Panc1 (cell line): Measurements from ENCODE around the gene NDOR1. TPM values are rescaled to one million over a fixed set of nuclear protein-coding genes. Genes with fewer than 3 reads are reported as not detected.

Source experiments
- ATAC-seq: fragments of 200-7000 bp; cut with Tn5 transposase; 2 replicates; pipeline ENCODE4 v1.9.1; 2020; ENCODE audit warnings: mild to moderate bottlenecking, moderate library complexity
- BruUV-seq: library from RNA; stranded (reverse); fragments of 400-500 nt; replicated peaks from 2 replicates; lab custom pipeline; 2021; lab: Mats Ljungman, UMichigan
- CTCF ChIA-PET: fragments of 300-600 bp; sonication (Branson Sonifier 250); formaldehyde crosslinking; loops from one replicate; lab custom pipeline; 2022; ENCODE audit warnings: antibody characterized with exemption; lab: Charles Lee
- POLR2A ChIA-PET: fragments of 300-600 bp; sonication (Branson Sonifier 250); formaldehyde crosslinking; loops from one replicate; lab custom pipeline; 2022; ENCODE audit warnings: antibody characterized with exemption; lab: Charles Lee
- DNase-seq: peaks from one replicate; pipeline ENCODE4 v3.0.0-alpha.2; 2010; ENCODE audit warnings: low read depth, low spot score
- H3K27ac ChIP-seq: 2 replicates; pipeline ENCODE4 v1.5.1; 2011; ENCODE audit warnings: mild to moderate bottlenecking, low read length, inconsistent platforms
- H3K27me3 ChIP-seq: fragments of 200-500 bp; sonication (Bioruptor generic); 2 replicates; pipeline ENCODE4 v1.6.0; 2014; ENCODE audit warnings: low read length, inconsistent platforms; ENCODE audit not compliant: control insufficient read depth, insufficient read depth
- H3K36me3 ChIP-seq: fragments of 200-500 bp; sonication (Bioruptor generic); 2 replicates; pipeline ENCODE4 v1.5.1; 2014; ENCODE audit warnings: inconsistent platforms, mild to moderate bottlenecking, low read length, moderate library complexity; ENCODE audit not compliant: control insufficient read depth, insufficient read depth
- H3K4me1 ChIP-seq: 2 replicates; pipeline ENCODE4 v1.5.1; 2011; ENCODE audit warnings: inconsistent platforms, mild to moderate bottlenecking, low read length, moderate library complexity; ENCODE audit not compliant: control insufficient read depth, insufficient read depth
- H3K4me3 ChIP-seq, 2 experiments: 2 replicates each; pipeline ENCODE4 v1.5.1; 2011 to 2012; ENCODE audit warnings: low read depth in 2 of 2, low read length in 2 of 2, mild to moderate bottlenecking in 2 of 2, inconsistent platforms in 1 of 2, moderate library complexity in 1 of 2
- H3K9me3 ChIP-seq: fragments of 200-500 bp; sonication (Bioruptor generic); 2 replicates; pipeline ENCODE4 v1.5.1; 2014; ENCODE audit warnings: low read depth, mild to moderate bottlenecking, inconsistent platforms, low read length, moderate library complexity; ENCODE audit not compliant: control insufficient read depth, insufficient read depth
- POLR2AphosphoS5 ChIP-seq: IDR thresholded peaks from 2 replicates; pipeline ENCODE4 v1.6.1; 2012; ENCODE audit warnings: mild to moderate bottlenecking, low read depth, low read length, moderate library complexity
- SIN3A ChIP-seq: IDR thresholded peaks from 2 replicates; pipeline ENCODE4 v1.6.1; 2012; ENCODE audit warnings: low read depth, mild to moderate bottlenecking, low read length, moderate library complexity, borderline replicate concordance; ENCODE audit not compliant: insufficient read depth
- TCF7L2 ChIP-seq: IDR thresholded peaks from 2 replicates; pipeline ENCODE4 v1.6.1; 2011; ENCODE audit warnings: mild to moderate bottlenecking, low read depth, low read length, inconsistent platforms
- in situ Hi-C: cut with HindIII; loops from 2 replicates; pipeline ENCODE4 v1.10.0; 2016; ENCODE audit warnings: low sequenced_read_pairs, low pct_unique_long_range_greater_than_20kb
- intact Hi-C: fragments of 100-400 bp; cut with micrococcal nuclease; formaldehyde crosslinking; loops from one replicate; pipeline ENCODE4 v1.10.0; 2022; ENCODE audit not compliant: unreplicated experiment
- total RNA-seq: library from RNA; stranded (reverse); gene quantifications from one replicate; pipeline ENCODE4 v1.2.1, GENCODE V29; 2021; ENCODE audit not compliant: unreplicated experiment
- TF ChIP-seq, protein P1 (sequence below): fragments of 450-650 bp; IDR thresholded peaks from 2 replicates; pipeline ENCODE4 v1.5.1; 2017; ENCODE audit warnings: mild to moderate bottlenecking
- TF ChIP-seq, protein P2 (sequence below), 2 experiments: IDR thresholded peaks; 2 replicates each; pipeline ENCODE4 v1.6.1; 2011 to 2012; ENCODE audit warnings: low read depth in 2 of 2, control low read depth in 1 of 2, low read length in 1 of 2, mild to moderate bottlenecking in 1 of 2, moderate library complexity in 1 of 2; ENCODE audit not compliant: insufficient read depth in 1 of 2

Gene NDOR1
- total RNA-seq, 1 experiment from 2014 or later = 15.6 TPM

DNA sequence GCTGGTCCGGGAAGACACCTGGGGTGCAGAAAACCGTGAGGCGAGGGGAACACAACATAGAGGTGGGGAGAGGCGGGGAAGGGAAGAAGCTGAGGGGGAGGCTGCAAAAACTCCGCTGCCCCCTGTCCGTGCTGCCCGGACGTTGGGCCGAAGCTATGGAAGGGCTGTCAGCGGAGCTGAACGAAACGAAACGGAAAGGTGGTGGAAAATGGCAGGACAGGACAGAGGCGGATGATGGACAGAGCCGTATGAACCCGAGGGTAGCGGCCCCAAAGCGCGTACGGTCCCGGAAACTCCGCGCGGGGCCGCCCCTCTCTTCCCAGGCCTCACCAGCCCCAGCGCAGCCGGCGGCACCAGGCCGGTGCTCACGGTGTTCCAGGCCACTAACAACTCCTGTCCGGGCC is 17.4 kb upstream of the NDOR1 start:
- ChIA-PET CTCF (no interaction called here), POLR2A (no interaction called here)
- Histone ChIP-seq H3K4me1 (peaks cover 23% of the 10 kb centered on the region), H3K27me3 (no peaks in the 10 kb centered on the region), H3K4me3 (peak overlapping the region; percentile 88 to 89), H3K36me3 (no peaks in the 10 kb centered on the region; the same call in 1 of the 2 replicates), H3K27ac (peak overlapping the region; percentile 74), H3K9me3 (no peaks in the 10 kb centered on the region)
- intact Hi-C loops (no loop called here), in situ Hi-C loops (no loop called here)
- ATAC-seq (peak; percentile 7), DNase-seq (no peak)
- TF ChIP-seq POLR2AphosphoS5 (no peak), TCF7L2 (no peak), SIN3A (no peak)
- TF ChIP-seq, protein P1, sequence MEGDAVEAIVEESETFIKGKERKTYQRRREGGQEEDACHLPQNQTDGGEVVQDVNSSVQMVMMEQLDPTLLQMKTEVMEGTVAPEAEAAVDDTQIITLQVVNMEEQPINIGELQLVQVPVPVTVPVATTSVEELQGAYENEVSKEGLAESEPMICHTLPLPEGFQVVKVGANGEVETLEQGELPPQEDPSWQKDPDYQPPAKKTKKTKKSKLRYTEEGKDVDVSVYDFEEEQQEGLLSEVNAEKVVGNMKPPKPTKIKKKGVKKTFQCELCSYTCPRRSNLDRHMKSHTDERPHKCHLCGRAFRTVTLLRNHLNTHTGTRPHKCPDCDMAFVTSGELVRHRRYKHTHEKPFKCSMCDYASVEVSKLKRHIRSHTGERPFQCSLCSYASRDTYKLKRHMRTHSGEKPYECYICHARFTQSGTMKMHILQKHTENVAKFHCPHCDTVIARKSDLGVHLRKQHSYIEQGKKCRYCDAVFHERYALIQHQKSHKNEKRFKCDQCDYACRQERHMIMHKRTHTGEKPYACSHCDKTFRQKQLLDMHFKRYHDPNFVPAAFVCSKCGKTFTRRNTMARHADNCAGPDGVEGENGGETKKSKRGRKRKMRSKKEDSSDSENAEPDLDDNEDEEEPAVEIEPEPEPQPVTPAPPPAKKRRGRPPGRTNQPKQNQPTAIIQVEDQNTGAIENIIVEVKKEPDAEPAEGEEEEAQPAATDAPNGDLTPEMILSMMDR = no peak
- TF ChIP-seq, protein P2, sequence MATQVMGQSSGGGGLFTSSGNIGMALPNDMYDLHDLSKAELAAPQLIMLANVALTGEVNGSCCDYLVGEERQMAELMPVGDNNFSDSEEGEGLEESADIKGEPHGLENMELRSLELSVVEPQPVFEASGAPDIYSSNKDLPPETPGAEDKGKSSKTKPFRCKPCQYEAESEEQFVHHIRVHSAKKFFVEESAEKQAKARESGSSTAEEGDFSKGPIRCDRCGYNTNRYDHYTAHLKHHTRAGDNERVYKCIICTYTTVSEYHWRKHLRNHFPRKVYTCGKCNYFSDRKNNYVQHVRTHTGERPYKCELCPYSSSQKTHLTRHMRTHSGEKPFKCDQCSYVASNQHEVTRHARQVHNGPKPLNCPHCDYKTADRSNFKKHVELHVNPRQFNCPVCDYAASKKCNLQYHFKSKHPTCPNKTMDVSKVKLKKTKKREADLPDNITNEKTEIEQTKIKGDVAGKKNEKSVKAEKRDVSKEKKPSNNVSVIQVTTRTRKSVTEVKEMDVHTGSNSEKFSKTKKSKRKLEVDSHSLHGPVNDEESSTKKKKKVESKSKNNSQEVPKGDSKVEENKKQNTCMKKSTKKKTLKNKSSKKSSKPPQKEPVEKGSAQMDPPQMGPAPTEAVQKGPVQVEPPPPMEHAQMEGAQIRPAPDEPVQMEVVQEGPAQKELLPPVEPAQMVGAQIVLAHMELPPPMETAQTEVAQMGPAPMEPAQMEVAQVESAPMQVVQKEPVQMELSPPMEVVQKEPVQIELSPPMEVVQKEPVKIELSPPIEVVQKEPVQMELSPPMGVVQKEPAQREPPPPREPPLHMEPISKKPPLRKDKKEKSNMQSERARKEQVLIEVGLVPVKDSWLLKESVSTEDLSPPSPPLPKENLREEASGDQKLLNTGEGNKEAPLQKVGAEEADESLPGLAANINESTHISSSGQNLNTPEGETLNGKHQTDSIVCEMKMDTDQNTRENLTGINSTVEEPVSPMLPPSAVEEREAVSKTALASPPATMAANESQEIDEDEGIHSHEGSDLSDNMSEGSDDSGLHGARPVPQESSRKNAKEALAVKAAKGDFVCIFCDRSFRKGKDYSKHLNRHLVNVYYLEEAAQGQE (IDR thresholded peaks at IDR 0.05; ENCODE audit: insufficient read depth in 1 of 2, low read depth in 2 of 2, low read length in 1 of 2) = no peak
- no TSS peak for BruUV-seq

DNA sequence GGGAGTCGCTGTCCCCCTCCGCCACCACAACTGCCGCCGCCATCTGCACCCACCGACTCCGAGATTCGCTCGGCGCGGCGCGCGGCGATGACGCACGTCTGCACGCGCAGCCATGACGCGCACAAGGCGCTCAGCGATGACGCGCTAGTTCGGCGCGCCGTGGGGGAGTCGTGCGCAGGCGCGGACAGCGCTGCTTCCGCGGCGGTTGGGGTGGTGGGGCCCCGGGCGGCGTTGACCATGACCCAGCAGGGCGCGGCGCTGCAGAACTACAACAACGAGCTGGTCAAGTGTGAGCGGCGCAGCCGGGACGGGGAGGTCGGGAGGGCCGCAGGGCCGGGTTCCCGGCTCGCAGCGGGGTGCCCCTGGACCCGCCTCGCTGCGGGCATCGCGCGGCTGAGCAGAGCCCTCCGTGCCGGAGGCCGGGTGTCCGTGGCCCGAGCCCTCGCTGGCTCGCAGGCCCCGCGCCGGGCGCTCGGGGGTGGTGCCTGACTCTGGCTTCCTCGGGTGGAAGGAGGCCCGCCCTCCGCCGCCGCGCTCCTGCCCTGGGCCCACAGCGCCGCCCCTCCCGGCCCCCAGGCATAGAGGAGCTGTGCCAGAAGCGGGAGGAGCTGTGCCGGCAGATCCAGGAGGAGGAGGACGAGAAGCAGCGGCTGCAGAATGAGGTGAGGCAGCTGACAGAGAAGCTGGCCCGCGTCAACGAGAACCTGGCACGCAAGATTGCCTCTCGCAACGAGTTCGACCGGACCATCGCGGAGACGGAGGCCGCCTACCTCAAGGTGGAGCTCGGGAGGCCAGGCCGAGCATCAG is 16.8 kb upstream of the NDOR1 start, which contains the start of the genes ANAPC2 and SSNA1:
ANAPC2 (minus strand) TSS at position 71 of the 807 bp plus-strand sequence; CDS start at position 43, 28 bp downstream.
SSNA1 (plus strand) TSS at position 187 of the 807 bp plus-strand sequence; CDS start at position 238, 51 bp downstream.
- intact Hi-C loops (no loop called here), in situ Hi-C loops (no loop called here)
- no peaks in the 10 kb centered on the region for H3K27me3 ChIP-seq
- peak within 1 kb of the TSS; percentile 74 for H3K27ac ChIP-seq
- BruUV-seq = TSS peak; percentile 98
- H3K9me3 ChIP-seq = no peaks in the 10 kb centered on the region
- DNase-seq (peak; percentile 55), ATAC-seq (peak; percentile 88)
- CTCF ChIA-PET = interaction anchor here (1.1 to 1.2 kb wide), 2 partner anchors 10 to 14 kb away, joined by 3 to 4 read pairs; no protein-coding TSS in a partner anchor
- POLR2A ChIA-PET = interaction anchor here (0.6 kb wide), 1 partner anchor 13 kb away, joined by 3 read pairs; no protein-coding TSS in a partner anchor
- peak within 1 kb of the TSS; percentile 88 to 89 for H3K4me3 ChIP-seq
- H3K36me3 ChIP-seq = no peaks in the 10 kb centered on the region; the same call in 1 of the 2 replicates
- peaks cover 28% of the 10 kb centered on the region for H3K4me1 ChIP-seq
- TF ChIP-seq SIN3A (peak; percentile 84; the same call in 1 of the 2 replicates), POLR2AphosphoS5 (peak; percentile 89), TCF7L2 (no peak)
- TF ChIP-seq, protein P1 = peak; percentile 60; the same call in 1 of the 2 replicates
- TF ChIP-seq, protein P2 (IDR thresholded peaks at IDR 0.05; ENCODE audit: insufficient read depth in 1 of 2, low read depth in 2 of 2, low read length in 1 of 2) = 0 out of 4 replicates have a peak, but pooled peaks of 1 of the 2 experiments have one; percentile 54
